Chondrocyte (in vitro differentiated cells): ENCODE measurements around the gene KMO. TPM values are rescaled to one million over a fixed set of nuclear protein-coding genes. Genes with fewer than 3 reads are reported as not detected.
A peak's percentile ranks its signal among the peaks of the same experiment; 100 is the strongest.

Experiments
- DNase-seq: peaks from one replicate; pipeline ENCODE4 v3.0.0; 2021; ENCODE audit warnings: mixed read lengths, low spot score
- H3K27ac Mint-ChIP-seq: one replicate; pipeline ENCODE4 v1.8.0; 2021; ENCODE audit warnings: mild to moderate bottlenecking, moderate library complexity, mixed read lengths; ENCODE audit not compliant: unreplicated experiment
- H3K27me3 Mint-ChIP-seq: 2 replicates; pipeline ENCODE4 v1.8.0; 2021; ENCODE audit warnings: low read depth, mixed read lengths
- H3K36me3 Mint-ChIP-seq: 2 replicates; pipeline ENCODE4 v1.8.0; 2021; ENCODE audit warnings: low read depth, mixed read lengths
- H3K4me1 Mint-ChIP-seq: 2 replicates; pipeline ENCODE4 v1.8.0; 2021; ENCODE audit warnings: low read depth, mild to moderate bottlenecking, mixed read lengths
- H3K4me3 Mint-ChIP-seq: one replicate; pipeline ENCODE4 v1.8.0; 2021; ENCODE audit warnings: mild to moderate bottlenecking, moderate library complexity, mixed read lengths; ENCODE audit not compliant: unreplicated experiment
- H3K9me3 Mint-ChIP-seq: 2 replicates; pipeline ENCODE4 v1.8.0; 2021; ENCODE audit warnings: low read depth, mixed read lengths
- CTCF ChIP-seq: fragments of 200-600 bp; sonication (generic); IDR thresholded peaks from 2 replicates; pipeline ENCODE4 v1.5.0; 2021; ENCODE audit warnings: antibody characterized with exemption, mild to moderate bottlenecking, moderate library complexity
- total RNA-seq: library from RNA; stranded (reverse); gene quantifications from 3 replicates; pipeline ENCODE4 v1.2.1, GENCODE V29; 2021

The KMO gene
- total RNA-seq, 1 donor from 2014 or later: not detected

DNA sequence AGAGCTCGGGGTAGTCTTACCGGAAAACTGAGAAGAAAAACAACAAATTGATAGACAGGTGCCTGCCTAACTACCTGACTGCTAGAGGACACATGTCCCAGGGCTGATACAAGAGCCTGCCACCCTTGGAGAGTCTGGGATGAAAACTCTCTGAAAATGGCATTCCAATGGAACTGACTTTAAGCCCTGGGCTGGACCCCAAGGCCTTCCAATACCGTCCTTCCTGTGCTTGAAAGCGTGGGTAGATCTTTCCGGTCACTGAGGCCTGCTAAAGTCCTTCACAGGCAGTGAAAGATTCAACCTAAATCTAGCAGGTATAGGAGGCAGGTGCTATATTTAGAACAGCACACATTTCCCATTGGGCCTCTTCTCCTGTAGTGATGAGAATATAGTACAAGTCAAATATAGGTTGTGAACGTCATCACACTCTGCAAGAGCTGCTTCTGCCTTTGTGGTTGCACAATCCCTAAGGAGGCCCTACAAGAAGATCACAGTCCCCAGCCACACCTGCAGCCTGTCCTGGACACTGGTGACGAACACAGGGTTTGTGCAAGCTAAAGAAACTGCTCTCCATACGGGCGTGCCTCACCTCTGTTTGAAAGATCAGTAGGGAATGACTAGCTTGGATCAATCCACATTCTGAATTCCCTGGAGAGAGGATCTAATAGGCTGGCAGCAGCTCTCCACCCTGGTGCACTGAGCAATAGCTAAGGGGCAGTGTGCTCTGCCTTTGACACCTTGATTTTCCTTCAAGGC is 108.9 kb downstream of the KMO start:
- Mint-ChIP-seq H3K27ac (peak overlapping the region; percentile 87), H3K36me3 (no peaks in the 10 kb centered on the region), H3K9me3 (peaks cover 8% of the 10 kb centered on the region), H3K4me3 (peak overlapping the region; percentile 71), H3K4me1 (peaks cover 51% of the 10 kb centered on the region), H3K27me3 (no peaks in the 10 kb centered on the region)
- no peak for TF ChIP-seq CTCF
- DNase-seq: no peak

DNA sequence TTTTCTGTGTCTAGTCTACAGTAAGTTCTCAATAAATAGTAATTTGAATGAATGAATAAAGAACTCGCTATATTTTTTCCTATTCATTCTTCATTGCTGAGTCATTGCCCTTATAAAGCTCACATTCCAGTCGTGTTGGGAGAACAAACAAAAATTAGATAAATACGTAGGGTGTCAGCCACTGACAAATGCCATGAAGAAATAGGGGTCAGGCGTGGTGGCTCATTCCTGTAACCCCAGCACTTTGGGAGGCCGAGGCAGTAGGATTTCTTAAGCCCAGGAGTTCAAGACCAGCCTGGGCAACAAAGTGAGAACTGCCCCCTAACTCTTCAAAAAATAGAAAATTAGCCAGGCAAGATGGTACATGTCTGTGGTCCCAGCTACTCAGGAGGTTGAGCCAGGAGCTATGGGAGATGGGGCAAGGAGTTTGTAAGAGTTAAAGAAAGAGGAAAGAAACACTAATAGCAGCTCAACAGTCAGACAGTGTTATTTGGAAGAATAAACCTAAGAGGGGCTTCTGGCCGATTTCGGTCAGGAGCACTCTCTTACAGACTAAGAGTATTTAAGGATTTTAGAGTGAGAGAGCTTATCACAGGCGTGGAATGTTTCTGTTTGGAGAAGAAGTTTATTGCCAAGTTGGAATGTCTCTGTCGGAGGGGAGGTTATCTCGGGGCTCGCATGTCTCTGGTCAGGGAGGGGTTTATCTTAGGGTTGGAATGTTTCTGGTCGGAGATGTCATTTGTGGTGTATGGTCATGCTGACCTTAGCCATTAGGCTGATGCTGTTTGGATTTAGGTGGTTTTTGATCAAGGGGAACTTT is 109.8 kb downstream of the KMO start:
- Mint-ChIP-seq H3K36me3 (no peaks in the 10 kb centered on the region), H3K4me3 (no peak overlapping the region), H3K4me1 (peaks cover 42% of the 10 kb centered on the region), H3K27me3 (no peaks in the 10 kb centered on the region), H3K9me3 (peaks cover 8% of the 10 kb centered on the region), H3K27ac (peak overlapping the region; percentile 38)
- no peak for DNase-seq
- no peak for TF ChIP-seq CTCF

- H3K4me1 Mint-ChIP-seq: peaks cover 36% of the 10 kb centered on the region
- H3K4me3 Mint-ChIP-seq: no peak overlapping the region
- no peaks in the 10 kb centered on the region for H3K36me3 Mint-ChIP-seq
- peak overlapping the region; percentile 38 for H3K27ac Mint-ChIP-seq
- no peak for DNase-seq
- H3K27me3 Mint-ChIP-seq: no peaks in the 10 kb centered on the region
- TF ChIP-seq CTCF: no peak
- peaks cover 8% of the 10 kb centered on the region for H3K9me3 Mint-ChIP-seq
These were observed 110.4 kb downstream of the KMO start for GRCh38 chr1:241642593-241642944.

GRCh38 chr1:241644259-241644658 is 112.1 kb downstream of the KMO start:
- Mint-ChIP-seq H3K4me1 (peaks cover 21% of the 10 kb centered on the region), H3K36me3 (no peaks in the 10 kb centered on the region), H3K27ac (no peak overlapping the region), H3K27me3 (no peaks in the 10 kb centered on the region), H3K9me3 (peaks cover 8% of the 10 kb centered on the region), H3K4me3 (no peak overlapping the region)
- no peak for TF ChIP-seq CTCF
- DNase-seq: no peak

- Mint-ChIP-seq H3K9me3 (peaks cover 12% of the 10 kb centered on the region), H3K36me3 (no peaks in the 10 kb centered on the region), H3K27me3 (peaks cover 2% of the 10 kb centered on the region), H3K4me1 (peaks cover 19% of the 10 kb centered on the region), H3K27ac (no peak overlapping the region), H3K4me3 (no peak overlapping the region)
- no peak for DNase-seq
- TF ChIP-seq CTCF: no peak
These were observed 113.0 kb downstream of the KMO start for GRCh38 chr1:241645199-241645598.

Other genes starting within 250 kb of the KMO start
- gene RGS7, start 175.2 kb upstream of the KMO start, total RNA-seq: 3.3 to 4.5 TPM (median 3.9 TPM) in 3 replicates
- gene FH, start 12.6 kb upstream of the KMO start, total RNA-seq: 57.9 to 65.6 TPM (median 59.7 TPM) in 3 replicates
- 12.8 to 14.0 TPM (median 13.3 TPM) in 3 replicates for gene CHML, start 108.0 kb downstream of the KMO start, total RNA-seq
- gene OPN3, start 108.0 kb downstream of the KMO start, total RNA-seq: 20.0 to 29.1 TPM (median 23.5 TPM) in 3 replicates
- 0.17 TPM in 1 of 3 replicates, not detected in the others for gene WDR64, start 119.9 kb downstream of the KMO start, total RNA-seq